ENCODE results near the gene TSPAN12. TPM values are rescaled to one million over a fixed set of nuclear protein-coding genes. Genes with fewer than 3 reads are reported as not detected.

The TSPAN12 gene
- polyA plus RNA-seq, 1 donor (not counting 4 experiments of a cell fraction or from before 2014, with no cell fraction given) = 0.47 TPM

DNA sequence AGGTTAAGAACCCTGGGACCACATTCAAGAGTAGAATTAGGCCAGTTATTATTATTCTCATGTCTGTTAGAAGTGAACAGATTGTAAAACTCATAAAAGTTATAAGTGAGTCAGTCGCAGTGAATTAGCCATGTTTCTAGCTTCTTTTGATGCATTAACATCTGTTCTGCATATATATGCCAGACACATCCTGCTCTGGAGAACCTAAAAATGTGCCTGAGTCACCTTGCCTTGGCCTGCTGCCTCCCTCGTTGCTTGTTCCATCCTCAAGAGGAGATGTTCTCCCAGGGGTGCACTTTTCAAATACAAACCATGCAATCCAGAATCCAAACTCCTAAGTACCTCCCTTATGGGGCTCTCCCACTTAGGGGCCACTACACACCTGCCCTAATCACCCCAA lies 14.8 kb downstream of the TSPAN12 start:
- Histone ChIP-seq H3K9me3 (ENCODE audit: control insufficient read depth, low read depth, low read length) (no peaks in the 10 kb centered on the region), H3K27ac (ENCODE audit: control insufficient read depth, insufficient read depth, low read length) (no peak overlapping the region), H3K4me1 (ENCODE audit: control insufficient read depth, extremely low read depth, insufficient read depth, low read length) (no peaks in the 10 kb centered on the region), H3K4me2 (ENCODE audit: control insufficient read depth, extremely low read depth, insufficient read depth, low read depth, low read length) (no peak overlapping the region), H3K27me3 (ENCODE audit: control insufficient read depth, extremely low read depth, insufficient read depth, low read length) (no peaks in the 10 kb centered on the region), H4K20me1 (ENCODE audit: control insufficient read depth, extremely low read depth, insufficient read depth, low read length) (no peaks in the 10 kb centered on the region), H3K9me1 (ENCODE audit: control insufficient read depth, extremely low read depth, insufficient read depth, low read length) (no peaks in the 10 kb centered on the region), H3K36me3 (ENCODE audit: control insufficient read depth in 2 of 2, extremely low read depth in 1 of 2, insufficient read depth in 2 of 2, low read length in 2 of 2) (no peaks in the 10 kb centered on the region), H3K79me2 (ENCODE audit: control insufficient read depth, insufficient read depth, low read length) (no peaks in the 10 kb centered on the region), H3K9ac (ENCODE audit: control insufficient read depth, extremely low read depth, insufficient read depth, low read length) (no peak overlapping the region), H3K4me3 (ENCODE audit: control insufficient read depth in 2 of 3, extremely low read depth in 1 of 3, insufficient read depth in 2 of 3, low read depth in 1 of 3, low read length in 3 of 3) (no peak overlapping the region), H2AFZ (ENCODE audit: control insufficient read depth, low read length) (no peak overlapping the region)
- DNase-seq (ENCODE audit: low read depth, low spot score) (no peak), FAIRE-seq (no peak)
- no peak for TF ChIP-seq EZH2 (IDR thresholded peaks at IDR 0.05; ENCODE audit: low read length)
- TF ChIP-seq, protein P1, sequence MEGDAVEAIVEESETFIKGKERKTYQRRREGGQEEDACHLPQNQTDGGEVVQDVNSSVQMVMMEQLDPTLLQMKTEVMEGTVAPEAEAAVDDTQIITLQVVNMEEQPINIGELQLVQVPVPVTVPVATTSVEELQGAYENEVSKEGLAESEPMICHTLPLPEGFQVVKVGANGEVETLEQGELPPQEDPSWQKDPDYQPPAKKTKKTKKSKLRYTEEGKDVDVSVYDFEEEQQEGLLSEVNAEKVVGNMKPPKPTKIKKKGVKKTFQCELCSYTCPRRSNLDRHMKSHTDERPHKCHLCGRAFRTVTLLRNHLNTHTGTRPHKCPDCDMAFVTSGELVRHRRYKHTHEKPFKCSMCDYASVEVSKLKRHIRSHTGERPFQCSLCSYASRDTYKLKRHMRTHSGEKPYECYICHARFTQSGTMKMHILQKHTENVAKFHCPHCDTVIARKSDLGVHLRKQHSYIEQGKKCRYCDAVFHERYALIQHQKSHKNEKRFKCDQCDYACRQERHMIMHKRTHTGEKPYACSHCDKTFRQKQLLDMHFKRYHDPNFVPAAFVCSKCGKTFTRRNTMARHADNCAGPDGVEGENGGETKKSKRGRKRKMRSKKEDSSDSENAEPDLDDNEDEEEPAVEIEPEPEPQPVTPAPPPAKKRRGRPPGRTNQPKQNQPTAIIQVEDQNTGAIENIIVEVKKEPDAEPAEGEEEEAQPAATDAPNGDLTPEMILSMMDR (optimal IDR thresholded peaks at IDR 0.05 in 1 of 3, IDR thresholded peaks at IDR 0.05 in 1 of 3, conservative IDR thresholded peaks at IDR 0.05 in 1 of 3; ENCODE audit: extremely low read depth in 1 of 3, insufficient read depth in 2 of 3, low read length in 3 of 3) = no peak
- dilution Hi-C loops (cut with MboI; ENCODE audit: extremely low pct_ligation_motif_present, low sequenced_read_pairs) = no loop called here

DNA sequence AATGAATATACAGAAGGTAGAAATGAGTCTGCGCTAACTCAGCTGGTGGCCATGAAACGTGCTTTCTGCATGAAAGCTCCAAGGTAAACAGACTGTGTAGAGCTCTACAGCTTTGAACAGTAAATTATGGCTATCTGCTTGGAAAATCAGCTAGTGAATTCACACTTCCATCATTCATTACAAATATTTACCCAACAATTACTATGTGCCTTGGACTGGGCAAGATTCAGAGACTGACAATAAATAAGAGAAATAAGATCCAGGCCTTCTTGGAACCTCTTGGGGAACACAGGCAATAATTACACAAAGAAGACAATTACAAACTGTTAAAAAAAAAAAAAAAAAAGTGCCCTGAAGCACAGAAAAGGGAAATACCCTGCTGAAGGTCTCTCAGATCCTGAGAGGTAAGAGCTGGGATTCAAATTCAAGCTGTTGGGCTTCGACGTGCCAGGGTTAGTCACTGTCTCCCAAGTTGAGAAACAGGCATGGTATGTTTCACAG lies 15.8 kb downstream of the TSPAN12 start:
- FAIRE-seq = no peak
- Histone ChIP-seq H3K9me3 (ENCODE audit: control insufficient read depth, low read depth, low read length) (no peaks in the 10 kb centered on the region), H3K4me3 (ENCODE audit: control insufficient read depth in 2 of 3, extremely low read depth in 1 of 3, insufficient read depth in 2 of 3, low read depth in 1 of 3, low read length in 3 of 3) (no peak overlapping the region), H3K4me2 (ENCODE audit: control insufficient read depth, extremely low read depth, insufficient read depth, low read depth, low read length) (no peak overlapping the region), H4K20me1 (ENCODE audit: control insufficient read depth, extremely low read depth, insufficient read depth, low read length) (no peaks in the 10 kb centered on the region), H3K9ac (ENCODE audit: control insufficient read depth, extremely low read depth, insufficient read depth, low read length) (no peak overlapping the region), H2AFZ (ENCODE audit: control insufficient read depth, low read length) (no peak overlapping the region), H3K27me3 (ENCODE audit: control insufficient read depth, extremely low read depth, insufficient read depth, low read length) (no peaks in the 10 kb centered on the region), H3K27ac (ENCODE audit: control insufficient read depth, insufficient read depth, low read length) (no peak overlapping the region), H3K9me1 (ENCODE audit: control insufficient read depth, extremely low read depth, insufficient read depth, low read length) (no peaks in the 10 kb centered on the region), H3K36me3 (ENCODE audit: control insufficient read depth in 2 of 2, extremely low read depth in 1 of 2, insufficient read depth in 2 of 2, low read length in 2 of 2) (no peaks in the 10 kb centered on the region), H3K79me2 (ENCODE audit: control insufficient read depth, insufficient read depth, low read length) (no peaks in the 10 kb centered on the region), H3K4me1 (ENCODE audit: control insufficient read depth, extremely low read depth, insufficient read depth, low read length) (no peaks in the 10 kb centered on the region)
- dilution Hi-C loops (cut with MboI; ENCODE audit: extremely low pct_ligation_motif_present, low sequenced_read_pairs) = no loop called here
- no peak for TF ChIP-seq EZH2 (IDR thresholded peaks at IDR 0.05; ENCODE audit: low read length)
- TF ChIP-seq, protein P1 (optimal IDR thresholded peaks at IDR 0.05 in 1 of 3, IDR thresholded peaks at IDR 0.05 in 1 of 3, conservative IDR thresholded peaks at IDR 0.05 in 1 of 3; ENCODE audit: extremely low read depth in 1 of 3, insufficient read depth in 2 of 3, low read length in 3 of 3) = no peak
- no peak for DNase-seq (ENCODE audit: low read depth, low spot score)
